Stimulated activated CD4-positive, alpha-beta T cell treated with anti-CD3 and anti-CD28 coated beads, Interleukin-1b, Interleukin-23, amount 100 ng/mL, for 4 hours (primary cell): ENCODE measurements around the gene LHCGR.
"Not testable (repeated sequence)": the region's sequence is repeated elsewhere in the genome, so short reads cannot be mapped to it uniquely, and the experiment has no call there.

Source experiments
- DNase-seq, 2 donors: peaks; one replicate each; pipeline ENCODE4 v3.0.0-alpha.2; 2020; ENCODE audit warnings: low read depth in 2 of 2

The LHCGR gene

DNA sequence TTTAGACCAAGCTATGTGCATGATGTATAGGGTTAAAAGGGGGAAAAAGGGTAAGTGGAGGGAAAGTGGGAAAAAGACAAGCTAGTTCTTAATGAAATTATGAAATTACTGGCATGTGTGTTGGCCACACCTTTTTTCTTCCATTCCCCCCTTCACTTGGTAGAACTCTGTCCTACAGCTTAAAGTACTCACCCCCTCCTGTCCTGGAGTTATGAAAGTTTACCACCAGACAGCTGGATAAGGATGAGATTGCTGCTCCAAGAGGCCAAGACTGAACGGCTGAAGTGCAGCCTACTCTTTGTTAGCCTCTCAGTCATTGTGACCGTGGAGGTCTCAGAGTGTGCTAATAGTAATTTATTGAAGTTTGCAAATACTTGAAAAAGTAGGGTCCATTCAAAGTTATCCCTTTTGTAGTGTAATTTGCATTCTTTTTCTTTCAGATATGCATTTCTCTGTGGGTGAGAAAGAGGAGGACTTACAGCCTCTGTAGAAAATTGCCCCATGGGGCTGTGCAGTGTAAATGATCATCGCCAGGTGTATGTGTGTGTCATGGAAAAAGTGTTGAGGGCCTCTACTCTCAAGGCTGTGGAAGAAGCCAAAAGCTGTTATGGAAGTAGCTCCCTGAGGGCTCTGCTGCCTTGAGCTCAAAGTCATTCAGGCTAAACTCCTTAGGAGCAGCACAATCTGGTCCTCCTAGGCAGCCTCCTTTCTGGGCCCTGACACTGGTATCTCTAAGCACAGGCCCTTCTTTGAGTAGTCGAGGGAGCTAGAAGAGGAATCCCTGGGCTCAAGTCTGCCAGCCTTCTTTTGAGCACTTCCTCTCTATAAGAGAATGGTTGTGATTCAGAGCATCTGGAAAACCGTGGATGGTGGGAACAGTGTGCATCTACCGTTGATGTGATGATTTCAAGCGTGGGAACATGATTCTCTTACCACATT lies 46.2 kb downstream of the LHCGR start:
- no peak for DNase-seq

DNA sequence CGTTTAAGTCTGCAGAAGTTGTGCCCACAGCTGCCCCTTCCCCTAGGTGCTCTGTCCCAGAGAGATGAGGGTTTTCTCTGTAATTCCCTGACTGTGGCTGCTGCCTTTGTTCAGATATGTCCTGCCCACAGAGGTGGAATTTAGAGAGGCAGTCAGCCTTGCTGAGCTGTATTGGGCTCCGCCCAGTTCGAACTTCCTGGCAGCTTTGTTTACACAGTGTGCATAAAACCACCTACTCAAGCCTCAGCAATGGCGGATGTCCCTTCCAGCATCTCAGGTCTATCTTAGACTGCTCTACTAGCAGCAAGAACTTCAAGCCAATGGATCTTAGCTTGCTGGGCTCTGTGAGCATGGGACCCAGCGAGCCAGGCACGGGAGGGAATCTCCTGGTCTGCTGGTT lies 48.1 kb downstream of the LHCGR start:
- DNase-seq, result no peak

- not testable (repeated sequence) for DNase-seq
These were observed 51.9 kb downstream of the LHCGR start for GRCh38 chr2:48703621-48704020.

DNA sequence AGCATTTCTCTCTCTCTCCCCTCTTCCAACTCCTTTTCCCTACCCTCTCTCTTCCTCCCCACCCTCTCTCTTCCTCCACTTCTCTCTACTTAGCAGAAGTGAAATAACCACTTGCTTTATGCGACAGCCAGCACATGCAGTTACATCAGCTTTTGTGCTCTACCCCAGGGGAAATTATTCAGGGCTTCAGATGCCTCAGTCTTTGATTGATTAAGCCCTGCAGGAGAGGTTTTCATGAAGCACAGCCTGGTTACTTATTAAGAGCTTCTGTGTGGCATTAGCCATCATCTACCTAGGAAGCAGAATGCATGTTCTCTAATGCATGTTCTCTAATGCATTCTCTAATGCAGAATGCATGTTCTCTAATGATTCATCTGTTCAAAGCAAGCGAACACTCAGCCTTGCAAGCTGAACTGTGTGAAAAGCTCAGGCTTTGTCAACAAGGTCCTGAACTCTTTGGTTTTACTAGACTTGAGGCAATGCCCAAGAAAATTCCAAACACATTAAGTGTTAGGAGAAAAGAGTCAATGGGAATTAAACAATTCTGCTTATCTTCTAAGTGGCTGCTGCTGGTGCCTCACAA lies 56.1 kb downstream of the LHCGR start:
- DNase-seq, result no peak

GRCh38 chr2:48696881-48697280 lies 58.6 kb downstream of the LHCGR start:
- DNase-seq, result no peak

DNA sequence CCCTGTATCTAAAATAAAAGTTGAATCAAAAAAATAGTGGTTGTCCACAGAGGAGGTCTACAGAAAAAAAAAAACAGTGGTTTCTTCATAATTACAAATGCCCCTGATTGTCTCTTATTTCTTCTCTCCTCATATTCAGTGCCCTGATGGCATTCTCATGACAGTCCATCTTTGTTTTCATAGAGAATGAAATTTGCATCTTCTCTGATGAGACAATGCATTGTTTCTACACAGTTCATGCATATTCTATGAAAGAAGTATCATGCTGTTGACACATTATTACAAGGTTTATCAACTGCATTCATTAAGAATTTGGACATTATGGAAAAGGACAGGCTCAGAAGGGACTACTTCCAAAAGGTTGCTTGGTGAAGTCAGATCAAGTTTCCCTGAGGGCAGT lies 59.5 kb downstream of the LHCGR start:
- no peak for DNase-seq

DNA sequence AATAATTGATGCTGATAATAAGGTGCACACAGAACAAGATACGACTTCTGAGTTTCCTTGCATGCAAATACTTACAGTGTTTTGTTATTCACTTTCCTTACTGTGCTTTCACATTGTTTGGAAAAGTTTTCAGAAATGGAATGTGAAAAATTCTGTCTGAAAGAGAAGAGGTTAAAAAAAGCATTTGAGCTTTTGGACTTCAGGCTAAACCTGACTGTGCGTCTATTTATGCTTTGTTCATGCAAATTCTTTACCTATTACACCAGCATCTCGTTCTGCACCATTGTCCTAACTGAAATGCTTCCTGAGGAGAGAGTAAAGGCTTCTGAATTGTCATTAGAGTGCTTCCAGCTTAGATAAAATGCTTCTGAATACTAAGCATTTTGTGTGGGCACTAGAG lies 61.4 kb downstream of the LHCGR start:
- DNase-seq, result no peak

GRCh38 chr2:48693645-48694044 lies 61.9 kb downstream of the LHCGR start:
- no peak for DNase-seq

GRCh38 chr2:48693066-48693465 lies 62.5 kb downstream of the LHCGR start:
- no peak for DNase-seq

- no peak for DNase-seq
These were observed 63.4 kb downstream of the LHCGR start for GRCh38 chr2:48691935-48692691.

GRCh38 chr2:48685126-48685525 lies 70.4 kb downstream of the LHCGR start:
- DNase-seq, result no peak

GRCh38 chr2:48677450-48677849 lies 78.1 kb downstream of the LHCGR start:
- no peak for DNase-seq

- DNase-seq, result no peak
These were observed 80.6 kb downstream of the LHCGR start for GRCh38 chr2:48674933-48675332.

- DNase-seq, result no peak
These were observed 81.9 kb downstream of the LHCGR start for GRCh38 chr2:48673581-48673980.

DNA sequence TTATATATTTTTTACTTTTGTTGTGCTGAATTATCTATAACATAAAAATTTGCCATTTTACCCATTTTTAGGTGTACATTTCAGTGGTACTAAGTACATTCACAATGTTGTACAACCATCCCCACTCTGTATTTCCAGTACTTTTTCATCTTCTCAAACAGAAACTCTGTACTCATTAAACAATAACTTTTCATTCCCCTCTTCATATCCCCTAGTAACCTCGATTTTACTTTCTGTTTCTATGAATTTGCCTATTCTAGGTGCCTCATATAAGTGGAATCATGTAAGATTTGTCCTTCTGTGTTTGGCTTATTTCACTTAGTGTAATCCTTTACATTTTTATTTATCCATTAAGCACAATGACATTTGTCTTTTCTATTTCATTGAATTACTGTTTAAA lies 86.5 kb downstream of the LHCGR start:
- no peak for DNase-seq

GRCh38 chr2:48651158-48651790 lies 104.2 kb downstream of the LHCGR start:
- DNase-seq, result no peak

- DNase-seq, result no peak
These were observed 117.3 kb downstream of the LHCGR start for GRCh38 chr2:48638261-48638660.
